SU-DHL-6 (cell line): ENCODE measurements around the gene MAPK8.

Experiments used
- EZH2phosphoT487 ChIP-seq: fragments of 200-600 bp; sonication (generic), shearing (Covaris generic); conservative IDR thresholded peaks from 2 replicates; pipeline ENCODE4 v1.6.1; 2018; ENCODE audit warnings: mild to moderate bottlenecking, antibody characterized with exemption, low read length, moderate library complexity, mixed read lengths
- TF ChIP-seq, protein P1 (sequence below): fragments of 200-600 bp; sonication (generic); IDR thresholded peaks from one replicate; pipeline ENCODE4 v1.5.1; 2017; ENCODE audit warnings: antibody characterized with exemption, mild to moderate bottlenecking, low read length, moderate library complexity; ENCODE audit not compliant: insufficient read depth, poor library complexity, severe bottlenecking

- TF ChIP-seq, protein P1, sequence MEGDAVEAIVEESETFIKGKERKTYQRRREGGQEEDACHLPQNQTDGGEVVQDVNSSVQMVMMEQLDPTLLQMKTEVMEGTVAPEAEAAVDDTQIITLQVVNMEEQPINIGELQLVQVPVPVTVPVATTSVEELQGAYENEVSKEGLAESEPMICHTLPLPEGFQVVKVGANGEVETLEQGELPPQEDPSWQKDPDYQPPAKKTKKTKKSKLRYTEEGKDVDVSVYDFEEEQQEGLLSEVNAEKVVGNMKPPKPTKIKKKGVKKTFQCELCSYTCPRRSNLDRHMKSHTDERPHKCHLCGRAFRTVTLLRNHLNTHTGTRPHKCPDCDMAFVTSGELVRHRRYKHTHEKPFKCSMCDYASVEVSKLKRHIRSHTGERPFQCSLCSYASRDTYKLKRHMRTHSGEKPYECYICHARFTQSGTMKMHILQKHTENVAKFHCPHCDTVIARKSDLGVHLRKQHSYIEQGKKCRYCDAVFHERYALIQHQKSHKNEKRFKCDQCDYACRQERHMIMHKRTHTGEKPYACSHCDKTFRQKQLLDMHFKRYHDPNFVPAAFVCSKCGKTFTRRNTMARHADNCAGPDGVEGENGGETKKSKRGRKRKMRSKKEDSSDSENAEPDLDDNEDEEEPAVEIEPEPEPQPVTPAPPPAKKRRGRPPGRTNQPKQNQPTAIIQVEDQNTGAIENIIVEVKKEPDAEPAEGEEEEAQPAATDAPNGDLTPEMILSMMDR, result no peak
- no peak for TF ChIP-seq EZH2phosphoT487
Measured at GRCh38 chr10:48381971-48382370, 75.5 kb downstream of the MAPK8 start.
